Astrocyte (in vitro differentiated cells and primary cell): ENCODE measurements around the gene SFXN3. TPM values are rescaled to one million over a fixed set of nuclear protein-coding genes. Genes with fewer than 3 reads are reported as not detected.

ENCODE experiments used
- DNase-seq: peaks from one replicate; pipeline ENCODE4 v3.0.0-alpha.2; 2010; ENCODE audit warnings: low read depth
- FAIRE-seq: peaks from 2 replicates; lab custom pipeline; 2011; peaks lifted over from hg19 to GRCh38; lab: Jason Lieb, UNC
- H2AFZ ChIP-seq: 2 replicates; pipeline ENCODE4 v1.6.0; 2012; ENCODE audit warnings: low read depth, low read length, inconsistent platforms
- H3K27ac ChIP-seq: 2 replicates; pipeline ENCODE4 v1.5.1; 2011; ENCODE audit warnings: low read depth, low read length, inconsistent platforms
- H3K27me3 ChIP-seq: 2 replicates; pipeline ENCODE4 v1.6.0; 2011; ENCODE audit warnings: low read length, inconsistent platforms; ENCODE audit not compliant: insufficient read depth
- H3K36me3 ChIP-seq: 2 replicates; pipeline ENCODE4 v1.5.1; 2011; ENCODE audit warnings: low read length, inconsistent platforms; ENCODE audit not compliant: insufficient read depth
- H3K4me1 ChIP-seq: 2 replicates; pipeline ENCODE4 v1.5.1; 2011; ENCODE audit warnings: low read length, inconsistent platforms; ENCODE audit not compliant: insufficient read depth
- H3K4me2 ChIP-seq: 2 replicates; pipeline ENCODE4 v1.6.0; 2012; ENCODE audit warnings: low read length, inconsistent platforms
- H3K4me3 ChIP-seq: 2 replicates; pipeline ENCODE4 v1.5.1; 2011; ENCODE audit warnings: low read depth, mild to moderate bottlenecking, low read length, inconsistent platforms; ENCODE audit not compliant: insufficient read depth
- H3K79me2 ChIP-seq: 2 replicates; pipeline ENCODE4 v1.6.0; 2012; ENCODE audit warnings: mild to moderate bottlenecking, low read length, inconsistent platforms; ENCODE audit not compliant: insufficient read depth
- H3K9ac ChIP-seq: 2 replicates; pipeline ENCODE4 v1.6.0; 2012; ENCODE audit warnings: mild to moderate bottlenecking, low read length, inconsistent platforms
- H3K9me3 ChIP-seq: 2 replicates; pipeline ENCODE4 v1.5.1; 2012; ENCODE audit warnings: low read depth, mild to moderate bottlenecking, low read length, inconsistent platforms; ENCODE audit not compliant: insufficient read depth
- H4K20me1 ChIP-seq: 2 replicates; pipeline ENCODE4 v1.6.0; 2012; ENCODE audit warnings: low read length, inconsistent platforms; ENCODE audit not compliant: insufficient read depth
- H3K27ac Mint-ChIP-seq: one replicate; pipeline ENCODE4 v1.8.0; 2021; ENCODE audit warnings: mild to moderate bottlenecking, mixed read lengths; ENCODE audit not compliant: unreplicated experiment
- H3K27me3 Mint-ChIP-seq: one replicate; pipeline ENCODE4 v1.8.0; 2021; ENCODE audit warnings: low read depth, mixed read lengths; ENCODE audit not compliant: unreplicated experiment
- H3K36me3 Mint-ChIP-seq: one replicate; pipeline ENCODE4 v1.8.0; 2021; ENCODE audit warnings: low read depth, mixed read lengths; ENCODE audit not compliant: unreplicated experiment
- H3K4me1 Mint-ChIP-seq: one replicate; pipeline ENCODE4 v1.8.0; 2021; ENCODE audit warnings: low read depth, mixed read lengths; ENCODE audit not compliant: unreplicated experiment
- H3K4me3 Mint-ChIP-seq: one replicate; pipeline ENCODE4 v1.8.0; 2021; ENCODE audit warnings: mild to moderate bottlenecking, moderate library complexity, mixed read lengths; ENCODE audit not compliant: unreplicated experiment
- H3K9me3 Mint-ChIP-seq: one replicate; pipeline ENCODE4 v1.8.0; 2021; ENCODE audit warnings: mild to moderate bottlenecking, mixed read lengths; ENCODE audit not compliant: unreplicated experiment
- CTCF ChIP-seq: IDR thresholded peaks from 2 replicates; pipeline ENCODE4 v1.5.1; 2011; ENCODE audit warnings: low read depth, mild to moderate bottlenecking, inconsistent platforms, low read length, moderate library complexity; ENCODE audit not compliant: insufficient read depth
- EZH2 ChIP-seq: IDR thresholded peaks from 2 replicates; pipeline ENCODE4 v1.6.1; 2012; ENCODE audit warnings: mild to moderate bottlenecking, low read length, inconsistent platforms; ENCODE audit not compliant: insufficient read depth
- total RNA-seq: library from RNA; stranded (reverse); gene quantifications from 2 replicates; pipeline ENCODE4 v1.2.1, GENCODE V29; 2021

Gene SFXN3
- total RNA-seq, 1 donor from 2014 or later, result 68.3 TPM

- FAIRE-seq, result no peak
- H3K4me2 ChIP-seq, result peak within 1 kb of the TSS; percentile 95
Observed at GRCh38 chr10:101061624-101062231, 30.7 kb downstream of the SFXN3 start, which contains the start of gene KAZALD1. Gene KAZALD1 (plus strand): TSS chr10:101061989. CDS start chr10:101062593, 604 bp downstream.

GRCh38 chr10:101062232-101063049 is 31.4 kb downstream of the SFXN3 start:
- Histone ChIP-seq H3K36me3 (no peaks in the 10 kb centered on the region), H3K9me3 (no peaks in the 10 kb centered on the region), H3K4me2 (peak overlapping the region; percentile 95), H3K4me1 (peaks cover 48% of the 10 kb centered on the region), H3K9ac (peak overlapping the region; percentile 25), H4K20me1 (no peaks in the 10 kb centered on the region), H3K27me3 (peaks cover 4% of the 10 kb centered on the region), H3K4me3 (peak overlapping the region; percentile 93), H3K27ac (no peak overlapping the region), H2AFZ (peak overlapping the region; percentile 60), H3K79me2 (peaks cover 19% of the 10 kb centered on the region)
- Mint-ChIP-seq H3K36me3 (peaks cover 5% of the 10 kb centered on the region), H3K27me3 (peaks cover 24% of the 10 kb centered on the region), H3K9me3 (no peaks in the 10 kb centered on the region), H3K27ac (peak overlapping the region; percentile 95), H3K4me1 (peaks cover 16% of the 10 kb centered on the region), H3K4me3 (peak overlapping the region; percentile 85)
- TF ChIP-seq EZH2, result no peak
- TF ChIP-seq CTCF, result no peak
- DNase-seq (no peak), FAIRE-seq (no peak)

More at GRCh38 chr10:101061624-101062231, 30.7 kb downstream of the SFXN3 start, which contains the start of gene KAZALD1:
- H3K4me1 Mint-ChIP-seq, result peaks cover 16% of the 10 kb centered on the region
- no peaks in the 10 kb centered on the region for H4K20me1 ChIP-seq
- peaks cover 4% of the 10 kb centered on the region for H3K27me3 ChIP-seq
- DNase-seq, result peak; percentile 55
- H2AFZ ChIP-seq, result peak within 1 kb of the TSS; percentile 97
- peaks cover 26% of the 10 kb centered on the region for H3K27me3 Mint-ChIP-seq
- H3K4me3 Mint-ChIP-seq, result peak within 1 kb of the TSS; percentile 91
- TF ChIP-seq EZH2, result no peak
- no peak for TF ChIP-seq CTCF
- H3K9me3 ChIP-seq, result no peaks in the 10 kb centered on the region
- H3K36me3 ChIP-seq, result no peaks in the 10 kb centered on the region
- H3K4me3 ChIP-seq, result peak within 1 kb of the TSS; percentile 93
- H3K27ac ChIP-seq, result peak within 1 kb of the TSS; percentile 99
- H3K4me1 ChIP-seq, result peaks cover 43% of the 10 kb centered on the region
- H3K79me2 ChIP-seq, result peaks cover 24% of the 10 kb centered on the region
- peak within 1 kb of the TSS; percentile 98 for H3K9ac ChIP-seq
- H3K9me3 Mint-ChIP-seq, result no peaks in the 10 kb centered on the region
- H3K27ac Mint-ChIP-seq, result peak within 1 kb of the TSS; percentile 95
- peaks cover 5% of the 10 kb centered on the region for H3K36me3 Mint-ChIP-seq
